ENCODE measurements around the gene ZNF410.

GRCh38 chr14:73861073-73861472, 25.6 kb upstream of the ZNF410 start:
- TF ChIP-seq CEBPB (IDR thresholded peaks at IDR 0.05; ENCODE audit: low read depth), result no peak
- no peak for TF ChIP-seq ELF1 (IDR thresholded peaks at IDR 0.05; ENCODE audit: borderline replicate concordance, low read depth)
- no peak for TF ChIP-seq POLR2AphosphoS5 (IDR thresholded peaks at IDR 0.05; ENCODE audit: low read depth, low read length)
- TF ChIP-seq, protein P1, sequence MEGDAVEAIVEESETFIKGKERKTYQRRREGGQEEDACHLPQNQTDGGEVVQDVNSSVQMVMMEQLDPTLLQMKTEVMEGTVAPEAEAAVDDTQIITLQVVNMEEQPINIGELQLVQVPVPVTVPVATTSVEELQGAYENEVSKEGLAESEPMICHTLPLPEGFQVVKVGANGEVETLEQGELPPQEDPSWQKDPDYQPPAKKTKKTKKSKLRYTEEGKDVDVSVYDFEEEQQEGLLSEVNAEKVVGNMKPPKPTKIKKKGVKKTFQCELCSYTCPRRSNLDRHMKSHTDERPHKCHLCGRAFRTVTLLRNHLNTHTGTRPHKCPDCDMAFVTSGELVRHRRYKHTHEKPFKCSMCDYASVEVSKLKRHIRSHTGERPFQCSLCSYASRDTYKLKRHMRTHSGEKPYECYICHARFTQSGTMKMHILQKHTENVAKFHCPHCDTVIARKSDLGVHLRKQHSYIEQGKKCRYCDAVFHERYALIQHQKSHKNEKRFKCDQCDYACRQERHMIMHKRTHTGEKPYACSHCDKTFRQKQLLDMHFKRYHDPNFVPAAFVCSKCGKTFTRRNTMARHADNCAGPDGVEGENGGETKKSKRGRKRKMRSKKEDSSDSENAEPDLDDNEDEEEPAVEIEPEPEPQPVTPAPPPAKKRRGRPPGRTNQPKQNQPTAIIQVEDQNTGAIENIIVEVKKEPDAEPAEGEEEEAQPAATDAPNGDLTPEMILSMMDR (IDR thresholded peaks at IDR 0.05 in 2 of 3, conservative IDR thresholded peaks at IDR 0.05 in 1 of 3; ENCODE audit: borderline replicate concordance in 1 of 3, insufficient read depth in 1 of 3, low read depth in 2 of 3, low read length in 2 of 3), result no peak
- TF ChIP-seq REST (IDR thresholded peaks at IDR 0.05; ENCODE audit: low read depth), result no peak
- TF ChIP-seq, protein P2, sequence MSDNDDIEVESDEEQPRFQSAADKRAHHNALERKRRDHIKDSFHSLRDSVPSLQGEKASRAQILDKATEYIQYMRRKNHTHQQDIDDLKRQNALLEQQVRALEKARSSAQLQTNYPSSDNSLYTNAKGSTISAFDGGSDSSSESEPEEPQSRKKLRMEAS (IDR thresholded peaks at IDR 0.05), result no peak
- TF ChIP-seq EZH2phosphoT487 (IDR thresholded peaks at IDR 0.05; ENCODE audit: borderline replicate concordance), result no peak
- TF ChIP-seq ZBTB33 (IDR thresholded peaks at IDR 0.05; ENCODE audit: extremely low read depth, insufficient replicate concordance, low read length), result no peak

Measured in HCT116 (cell line).